GM18507 (cell line): ENCODE data around the gene NGEF.
"Not testable (repeated sequence)": the region's sequence is repeated elsewhere in the genome, so short reads cannot be mapped to it uniquely, and the experiment has no call there.

Experiments
- DNase-seq: peaks from one replicate; pipeline ENCODE4 v3.0.0; 2011; ENCODE audit warnings: low read depth; ENCODE audit not compliant: insufficient read length; ENCODE audit errors: extremely low spot score
- FAIRE-seq: peaks from 2 replicates; lab custom pipeline; 2011; peaks lifted over from hg19 to GRCh38; lab: Jason Lieb, UNC

NGEF gene

GRCh38 chr2:233025706-233026105, 12.7 kb upstream of the NGEF start:
- FAIRE-seq: no peak
- DNase-seq: no peak

GRCh38 chr2:233023761-233024410, 10.8 kb upstream of the NGEF start:
- FAIRE-seq (no peak), DNase-seq (no peak)

- FAIRE-seq (no peak), DNase-seq (no peak)
These were observed 10.1 kb upstream of the NGEF start for GRCh38 chr2:233023007-233023760.

GRCh38 chr2:233022561-233022960, 9.5 kb upstream of the NGEF start:
- no peak for DNase-seq
- FAIRE-seq: no peak

- FAIRE-seq (no peak), DNase-seq (no peak)
These were observed 8.7 kb upstream of the NGEF start for GRCh38 chr2:233021771-233022170.

GRCh38 chr2:233020454-233020853, 7.4 kb upstream of the NGEF start:
- DNase-seq (no peak), FAIRE-seq (no peak)

GRCh38 chr2:233019610-233020009, 6.6 kb upstream of the NGEF start:
- not testable (repeated sequence) for DNase-seq, FAIRE-seq

GRCh38 chr2:233017947-233018346, 4.9 kb upstream of the NGEF start:
- DNase-seq (no peak), FAIRE-seq (no peak)

- no peak for FAIRE-seq
These were observed 2.1 kb upstream of the NGEF start for GRCh38 chr2:233015019-233015645.

GRCh38 chr2:233013650-233014049, 594 bp upstream of the NGEF start:
- DNase-seq (no peak), FAIRE-seq (no peak)

More at GRCh38 chr2:233015019-233015645, 2.1 kb upstream of the NGEF start:
- no peak for DNase-seq

GRCh38 chr2:233012301-233012971, 620 bp downstream of the NGEF start:
- no peak for DNase-seq
- FAIRE-seq: no peak

GRCh38 chr2:233011702-233012131, 1.3 kb downstream of the NGEF start:
- FAIRE-seq (no peak), DNase-seq (no peak)

GRCh38 chr2:233011268-233011650, 1.8 kb downstream of the NGEF start:
- no peak for DNase-seq
- FAIRE-seq: no peak

- FAIRE-seq (no peak), DNase-seq (no peak)
These were observed 2.3 kb downstream of the NGEF start for GRCh38 chr2:233010569-233011267.

- no peak for FAIRE-seq
- DNase-seq: no peak
These were observed 3.4 kb downstream of the NGEF start for GRCh38 chr2:233009661-233010060.

GRCh38 chr2:233007739-233008138, 5.3 kb downstream of the NGEF start:
- FAIRE-seq: no peak

GRCh38 chr2:233007270-233007669, 5.8 kb downstream of the NGEF start:
- DNase-seq (no peak), FAIRE-seq (no peak)

More at GRCh38 chr2:233007739-233008138, 5.3 kb downstream of the NGEF start:
- no peak for DNase-seq

- DNase-seq: no peak
- FAIRE-seq: no peak
These were observed 6.4 kb downstream of the NGEF start for GRCh38 chr2:233006648-233007047.

- FAIRE-seq: no peak
- no peak for DNase-seq
These were observed 8.0 kb downstream of the NGEF start for GRCh38 chr2:233005096-233005495.
